K562 (cell line): ENCODE results near the gene PLCL1. TPM values are rescaled to one million over a fixed set of nuclear protein-coding genes. Genes with fewer than 3 reads are reported as not detected.

Experiments
- ADNP ChIP-seq: fragments of 200-800 bp; sonication (Bioruptor generic); IDR thresholded peaks from 2 replicates; pipeline ENCODE4 v1.6.1; 2016; ENCODE audit warnings: missing genetic modification characterization, missing compliant biosample characterization
- CUX1 ChIP-seq: fragments of 200-800 bp; sonication (Bioruptor generic); IDR thresholded peaks from 2 replicates; pipeline ENCODE4 v1.6.1; 2016; ENCODE audit warnings: missing genetic modification characterization, missing compliant biosample characterization
- DACH1 ChIP-seq: fragments of 450-650 bp; IDR thresholded peaks from 2 replicates; pipeline ENCODE4 v1.6.1; 2018; ENCODE audit not compliant: partially characterized antibody
- DPF2 ChIP-seq: fragments of 450-650 bp; IDR thresholded peaks from 2 replicates; pipeline ENCODE4 v1.6.1; 2016
- FOXM1 ChIP-seq, 2 experiments: fragments of 450-650 bp in 1 of 2; sonication (generic) in 1 of 2; formaldehyde crosslinking in 1 of 2; IDR thresholded peaks; 2 replicates each; pipeline versions ENCODE4 v1.6.1 to v1.9.0; 2017 to 2022; ENCODE audit warnings: low read depth in 2 of 2, mild to moderate bottlenecking in 2 of 2, missing genetic modification reagents in 1 of 2, moderate library complexity in 1 of 2
- MAX ChIP-seq: sonication (generic); formaldehyde crosslinking; IDR thresholded peaks from 2 replicates; pipeline ENCODE4 v1.9.0; 2022; ENCODE audit warnings: mild to moderate bottlenecking, missing genetic modification reagents
- MTA3 ChIP-seq: fragments of 450-650 bp; formaldehyde crosslinking; IDR thresholded peaks from 2 replicates; pipeline ENCODE4 v1.6.1; 2017; ENCODE audit warnings: mild to moderate bottlenecking, borderline replicate concordance
- MYC ChIP-seq, 2 experiments: fragments of 250-450 bp in 1 of 2; sonication (Bioruptor Pico) in 1 of 2; IDR thresholded peaks; 2 replicates each; pipeline versions ENCODE4 v1.5.1 to v1.6.1; 2012 to 2021; ENCODE audit warnings: low read depth in 2 of 2, borderline replicate concordance in 1 of 2, improper control_type of control experiment in 1 of 2, low read length in 1 of 2, mild to moderate bottlenecking in 1 of 2, moderate library complexity in 1 of 2
- RBFOX2 ChIP-seq: fragments of 200-400 bp; formaldehyde crosslinking; IDR thresholded peaks from 2 replicates; pipeline ENCODE4 v1.6.1; 2017; ENCODE audit warnings: low read depth, mild to moderate bottlenecking, low read length, moderate library complexity
- SRSF3 ChIP-seq: fragments of 200-400 bp; formaldehyde crosslinking; IDR thresholded peaks from 2 replicates; pipeline ENCODE4 v1.6.1; 2016; ENCODE audit warnings: mild to moderate bottlenecking, low read length, moderate library complexity; ENCODE audit not compliant: insufficient read depth
- VEZF1 ChIP-seq: fragments of 200-800 bp; sonication (Bioruptor generic); IDR thresholded peaks from 2 replicates; pipeline ENCODE4 v1.6.1; 2017; ENCODE audit warnings: missing genetic modification characterization, missing compliant biosample characterization
- ZBTB34 ChIP-seq: fragments of 250-450 bp; sonication (Bioruptor Pico); IDR thresholded peaks from 2 replicates; pipeline ENCODE4 v1.8.0; 2021; ENCODE audit warnings: mild to moderate bottlenecking, moderate library complexity
- ZNF175 ChIP-seq: fragments of 200-800 bp; sonication (Bioruptor generic); IDR thresholded peaks from 2 replicates; pipeline ENCODE4 v1.6.1; 2016; ENCODE audit warnings: low read depth, mild to moderate bottlenecking, missing genetic modification characterization, missing compliant biosample characterization
- ZNF639 ChIP-seq, 2 experiments: fragments of 200-800 bp in 1 of 2; sonication (Bioruptor generic) in 1 of 2; sonication (generic) in 1 of 2; formaldehyde crosslinking in 1 of 2; IDR thresholded peaks in 1 of 2; conservative IDR thresholded peaks in 1 of 2; 2 replicates each; pipeline versions ENCODE4 v1.5.0 to v1.6.1; 2016 to 2020; ENCODE audit warnings: missing compliant biosample characterization in 1 of 2, missing genetic modification characterization in 1 of 2, missing genetic modification reagents in 1 of 2
- polyA plus RNA-seq, 8 experiments: library from polyadenylated mRNA; depleted of rRNA in 4 of 8; stranded (reverse) in 5 of 8; unstranded in 3 of 8; fragments of >200 nt; fragmentation: Nextera tagmentation in 2 of 8; fragmentation: Illumina TruSeq in 1 of 8; extraction: Ambion mirVana in 2 of 8; extraction: Trizol in 1 of 8; gene quantifications; 2 replicates each; pipeline versions ENCODE4 v1.2.1 to v1.2.3, GENCODE V29; 2011 to 2014; ENCODE audit warnings: inconsistent platforms in 1 of 8, missing spikeins in 1 of 8
- total RNA-seq, 7 experiments: library from RNA; depleted of rRNA in 6 of 7; stranded (reverse); fragments of >200 nt in 6 of 7; fragmentation: Illumina TruSeq in 2 of 7; extraction: Trizol in 2 of 7; gene quantifications; 2 replicates each; pipeline versions ENCODE4 v1.2.1 to v1.2.3, GENCODE V29; 2011 to 2021; ENCODE audit warnings: low replicate concordance in 1 of 7

The PLCL1 gene
- total and polyA plus RNA-seq, 9 of the 15 experiments (the other 6 are each of a cell fraction or from before 2014, with no cell fraction given) = 2.0 to 17.7 (median 8.6) TPM

- TF ChIP-seq VEZF1 (CRISPR knock-in tag) (peak; percentile 50), MYC (IDR thresholded peaks at IDR 0.05; ENCODE audit: low read depth, low read length) (peak; percentile 67), MYC (CRISPR knock-in tag; IDR thresholded peaks at IDR 0.05; ENCODE audit: borderline replicate concordance, low read depth) (peak; percentile 57; the same call in 1 of the 2 replicates), DACH1 (peak; percentile 94), MAX (peak; percentile 54; the same call in 1 of the 2 replicates), ZBTB34 (CRISPR knock-in tag) (no peak), FOXM1 (IDR thresholded peaks at IDR 0.05; ENCODE audit: low read depth) (peak; percentile 79), FOXM1 (CRISPR knock-in tag; IDR thresholded peaks at IDR 0.05; ENCODE audit: low read depth) (no peak), ADNP (tag) (no peak; the same call in 1 of the 2 replicates), MTA3 (peak; percentile 90), SRSF3 (no peak), DPF2 (peak; percentile 98), RBFOX2 (peak; percentile 64), CUX1 (CRISPR knock-in tag) (peak; percentile 53; the same call in 1 of the 2 replicates), ZNF175 (CRISPR knock-in tag) (peak; percentile 72), ZNF639 (CRISPR knock-in tag; conservative IDR thresholded peaks at IDR 0.05 in 1 of 2, IDR thresholded peaks at IDR 0.05 in 1 of 2) (no peak; a peak in 2 of 4 replicates)
Observed at GRCh38 chr2:197929008-197929885, 124.9 kb downstream of the PLCL1 start (continued).
